ENCODE results near the gene ACCS. TPM values are rescaled to one million over a fixed set of nuclear protein-coding genes. Genes with fewer than 3 reads are reported as not detected.

ACCS gene
- total RNA-seq, 1 donor from 2014 or later = 11.0 TPM

DNA sequence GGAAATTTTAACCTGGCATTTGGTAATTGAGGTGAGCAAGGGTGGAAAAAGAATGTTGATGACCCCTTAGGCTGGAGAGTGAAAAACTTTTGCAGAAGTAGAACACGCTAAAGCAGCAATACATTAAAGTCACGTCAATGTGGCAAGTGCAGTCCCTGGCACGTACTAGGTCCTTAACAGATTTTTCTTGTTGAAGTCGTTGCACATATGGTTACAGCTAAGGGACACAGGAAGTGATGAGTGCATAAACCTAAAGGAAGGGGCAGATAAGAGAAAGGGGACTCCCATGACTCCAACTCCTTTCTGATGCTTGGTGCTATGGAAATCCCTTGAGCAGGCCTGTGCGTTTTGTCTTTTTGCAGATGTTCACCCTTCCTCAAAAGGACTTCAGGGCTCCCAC is 1.2 kb downstream of the ACCS start:
- no peaks in the 10 kb centered on the region for H3K9me3 Mint-ChIP-seq
- TF ChIP-seq, protein P1, sequence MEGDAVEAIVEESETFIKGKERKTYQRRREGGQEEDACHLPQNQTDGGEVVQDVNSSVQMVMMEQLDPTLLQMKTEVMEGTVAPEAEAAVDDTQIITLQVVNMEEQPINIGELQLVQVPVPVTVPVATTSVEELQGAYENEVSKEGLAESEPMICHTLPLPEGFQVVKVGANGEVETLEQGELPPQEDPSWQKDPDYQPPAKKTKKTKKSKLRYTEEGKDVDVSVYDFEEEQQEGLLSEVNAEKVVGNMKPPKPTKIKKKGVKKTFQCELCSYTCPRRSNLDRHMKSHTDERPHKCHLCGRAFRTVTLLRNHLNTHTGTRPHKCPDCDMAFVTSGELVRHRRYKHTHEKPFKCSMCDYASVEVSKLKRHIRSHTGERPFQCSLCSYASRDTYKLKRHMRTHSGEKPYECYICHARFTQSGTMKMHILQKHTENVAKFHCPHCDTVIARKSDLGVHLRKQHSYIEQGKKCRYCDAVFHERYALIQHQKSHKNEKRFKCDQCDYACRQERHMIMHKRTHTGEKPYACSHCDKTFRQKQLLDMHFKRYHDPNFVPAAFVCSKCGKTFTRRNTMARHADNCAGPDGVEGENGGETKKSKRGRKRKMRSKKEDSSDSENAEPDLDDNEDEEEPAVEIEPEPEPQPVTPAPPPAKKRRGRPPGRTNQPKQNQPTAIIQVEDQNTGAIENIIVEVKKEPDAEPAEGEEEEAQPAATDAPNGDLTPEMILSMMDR (conservative IDR thresholded peaks at IDR 0.05) = no peak
- peaks cover 30% of the 10 kb centered on the region for H3K4me1 Mint-ChIP-seq
- peaks cover 5% of the 10 kb centered on the region for H3K36me3 Mint-ChIP-seq (ENCODE audit: low read depth)
- no peak overlapping the region for H3K27ac Mint-ChIP-seq (ENCODE audit: unreplicated experiment)
- H3K27me3 Mint-ChIP-seq (ENCODE audit: low read depth) = peaks cover 2% of the 10 kb centered on the region
- DNase-seq (ENCODE audit: low read depth, low spot score) = no peak
- H3K4me3 Mint-ChIP-seq = peak overlapping the region; percentile 86

GRCh38 chr11:44068180-44068579 is 2.1 kb downstream of the ACCS start:
- no peak for DNase-seq (ENCODE audit: low read depth, low spot score)
- peaks cover 2% of the 10 kb centered on the region for H3K27me3 Mint-ChIP-seq (ENCODE audit: low read depth)
- TF ChIP-seq, protein P1 (conservative IDR thresholded peaks at IDR 0.05) = no peak
- H3K27ac Mint-ChIP-seq (ENCODE audit: unreplicated experiment) = no peak overlapping the region
- H3K36me3 Mint-ChIP-seq (ENCODE audit: low read depth) = peaks cover 5% of the 10 kb centered on the region
- no peak overlapping the region for H3K4me3 Mint-ChIP-seq
- H3K4me1 Mint-ChIP-seq = peaks cover 30% of the 10 kb centered on the region
- no peaks in the 10 kb centered on the region for H3K9me3 Mint-ChIP-seq

GRCh38 chr11:44071157-44071556 is 5.1 kb downstream of the ACCS start:
- Mint-ChIP-seq H3K36me3 (ENCODE audit: low read depth) (peaks cover 8% of the 10 kb centered on the region), H3K27ac (ENCODE audit: unreplicated experiment) (no peak overlapping the region), H3K4me3 (no peak overlapping the region), H3K9me3 (no peaks in the 10 kb centered on the region), H3K27me3 (ENCODE audit: low read depth) (no peaks in the 10 kb centered on the region), H3K4me1 (peaks cover 16% of the 10 kb centered on the region)
- DNase-seq (ENCODE audit: low read depth, low spot score) = no peak
- TF ChIP-seq, protein P1 (conservative IDR thresholded peaks at IDR 0.05) = no peak

DNA sequence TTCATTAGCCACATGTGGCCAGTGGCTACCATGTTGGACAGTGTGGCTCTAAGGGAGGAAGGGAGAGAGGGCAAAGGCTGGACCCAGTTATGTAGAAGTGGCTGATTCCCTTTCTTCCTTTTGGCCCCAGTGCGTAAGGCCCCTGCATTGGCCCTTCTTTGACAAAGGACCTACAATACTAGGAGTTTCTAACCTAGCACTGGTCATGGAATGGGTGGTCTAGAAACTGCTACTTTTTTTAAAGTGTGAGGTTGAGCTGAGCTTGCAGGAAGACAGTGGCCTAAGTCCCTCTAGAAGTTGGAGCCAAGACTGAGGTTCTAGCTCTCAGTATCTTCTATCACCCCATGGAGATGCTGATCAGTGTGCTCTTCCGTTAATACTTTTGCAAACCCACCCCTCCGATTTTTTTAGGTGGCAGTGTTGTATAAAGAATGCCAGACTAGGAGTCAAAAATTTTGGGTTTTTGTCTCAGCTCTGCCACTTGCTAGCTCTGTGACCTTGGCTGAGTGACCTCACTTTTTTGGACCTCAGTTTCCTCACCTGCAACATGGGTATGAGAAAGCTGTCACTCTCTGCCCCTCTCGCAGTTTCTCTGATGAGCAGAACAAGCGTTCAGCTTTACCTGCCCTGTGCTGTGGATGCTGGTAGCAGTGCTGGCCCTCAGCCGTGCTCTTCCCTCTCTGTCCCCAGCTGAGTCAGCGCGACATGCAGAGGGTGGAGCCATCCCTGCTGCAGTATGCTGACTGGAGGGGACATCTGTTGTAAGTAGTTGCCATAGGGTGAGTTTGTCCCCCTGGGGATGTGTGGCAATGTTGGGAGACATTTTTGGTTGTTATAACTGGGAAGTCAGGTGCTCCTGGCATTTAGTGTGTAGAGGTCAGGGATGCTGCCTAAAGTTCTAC is 6.9 kb downstream of the ACCS start:
- Mint-ChIP-seq H3K4me1 (peaks cover 7% of the 10 kb centered on the region), H3K9me3 (peaks cover 3% of the 10 kb centered on the region), H3K27ac (ENCODE audit: unreplicated experiment) (no peak overlapping the region), H3K4me3 (no peak overlapping the region), H3K27me3 (ENCODE audit: low read depth) (no peaks in the 10 kb centered on the region), H3K36me3 (ENCODE audit: low read depth) (peaks cover 12% of the 10 kb centered on the region)
- TF ChIP-seq, protein P1 (conservative IDR thresholded peaks at IDR 0.05) = no peak
- no peak for DNase-seq (ENCODE audit: low read depth, low spot score)

DNA sequence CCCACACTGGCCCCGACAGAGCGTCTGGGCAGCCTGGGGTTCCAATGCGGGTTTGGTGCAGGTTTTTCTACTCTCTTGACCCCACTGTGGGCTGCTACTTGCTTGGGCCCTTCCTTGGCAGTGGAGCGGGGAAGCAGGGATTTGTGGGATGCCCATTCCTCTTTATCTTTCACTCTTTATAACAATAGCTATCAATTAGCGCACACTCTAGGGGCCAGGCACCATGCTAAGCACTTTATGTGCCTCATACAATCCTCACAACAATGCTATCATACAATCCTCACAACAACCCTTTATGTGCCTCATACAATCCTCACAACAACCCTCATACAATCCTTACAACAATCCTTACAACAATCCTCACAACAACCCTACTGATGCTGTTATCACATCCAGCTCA is 12.7 kb downstream of the ACCS start:
- H3K36me3 Mint-ChIP-seq (ENCODE audit: low read depth) = peaks cover 11% of the 10 kb centered on the region
- no peak overlapping the region for H3K27ac Mint-ChIP-seq (ENCODE audit: unreplicated experiment)
- TF ChIP-seq, protein P1 (conservative IDR thresholded peaks at IDR 0.05) = no peak

More for the DNA sequence above, 12.7 kb downstream of the ACCS start:
- peaks cover 7% of the 10 kb centered on the region for H3K4me1 Mint-ChIP-seq
- H3K27me3 Mint-ChIP-seq (ENCODE audit: low read depth) = no peaks in the 10 kb centered on the region
- DNase-seq (ENCODE audit: low read depth, low spot score) = no peak
- peaks cover 3% of the 10 kb centered on the region for H3K9me3 Mint-ChIP-seq
- no peak overlapping the region for H3K4me3 Mint-ChIP-seq

All from neural crest cell (in vitro differentiated cells).